HepG2 (cell line): Measurements from ENCODE around the gene NUDT8. TPM values are rescaled to one million over a fixed set of nuclear protein-coding genes. Genes with fewer than 3 reads are reported as not detected.
A peak's percentile ranks its signal among the peaks of the same experiment; 100 is the strongest.

Experiments used
- CHD2 ChIP-seq: IDR thresholded peaks from 2 replicates; pipeline ENCODE4 v1.6.1; 2011; ENCODE audit warnings: low read depth, low read length, improper control_type of control experiment
- GTF3A ChIP-seq: sonication (generic); formaldehyde crosslinking; conservative IDR thresholded peaks from 2 replicates; pipeline ENCODE4 v1.4.0; 2020; ENCODE audit warnings: mild to moderate bottlenecking, missing genetic modification reagents
- NFATC3 ChIP-seq: sonication (generic); formaldehyde crosslinking; IDR thresholded peaks from 2 replicates; pipeline ENCODE4 v1.5.1; 2020; ENCODE audit warnings: mild to moderate bottlenecking, missing genetic modification reagents
- SNAPC2 ChIP-seq: sonication (generic); formaldehyde crosslinking; IDR thresholded peaks from 2 replicates; pipeline ENCODE4 v1.8.1; 2022; ENCODE audit warnings: mild to moderate bottlenecking, missing genetic modification reagents
- SP1 ChIP-seq, 2 experiments: fragments of 450-650 bp in 1 of 2; sonication (generic) in 1 of 2; formaldehyde crosslinking in 1 of 2; IDR thresholded peaks; 2 replicates each; pipeline versions ENCODE4 v1.4.0 to v1.6.1; 2016 to 2020; ENCODE audit warnings: missing genetic modification reagents in 1 of 2
- SP4 ChIP-seq: sonication (generic); formaldehyde crosslinking; IDR thresholded peaks from 2 replicates; pipeline ENCODE4 v1.8.1; 2023; ENCODE audit warnings: mild to moderate bottlenecking, missing genetic modification reagents
- TAF1 ChIP-seq: sonication (generic); formaldehyde crosslinking; IDR thresholded peaks from 2 replicates; pipeline ENCODE4 v1.4.0; 2020; ENCODE audit warnings: missing genetic modification reagents
- TBX2 ChIP-seq: sonication (generic); formaldehyde crosslinking; IDR thresholded peaks from 2 replicates; pipeline ENCODE4 v1.5.0; 2020; ENCODE audit warnings: missing genetic modification reagents, mild to moderate bottlenecking, borderline replicate concordance
- ZFP36 ChIP-seq: fragments of 150-350 bp; IDR thresholded peaks from 2 replicates; pipeline ENCODE4 v1.6.1; 2018; ENCODE audit warnings: borderline replicate concordance, low read length, low read depth; ENCODE audit not compliant: partially characterized antibody
- ZNF441 ChIP-seq: sonication (generic); formaldehyde crosslinking; IDR thresholded peaks from 2 replicates; pipeline ENCODE4 v1.7.0; 2021; ENCODE audit warnings: missing genetic modification reagents, borderline replicate concordance
- ZNF484 ChIP-seq: sonication (generic); formaldehyde crosslinking; IDR thresholded peaks from 2 replicates; pipeline ENCODE4 v1.5.1; 2020; ENCODE audit warnings: mild to moderate bottlenecking, low read depth, missing genetic modification reagents, borderline replicate concordance
- ZNF577 ChIP-seq: sonication (generic); formaldehyde crosslinking; IDR thresholded peaks from 2 replicates; pipeline ENCODE4 v1.4.0; 2020; ENCODE audit warnings: mild to moderate bottlenecking, low read depth, missing genetic modification reagents, borderline replicate concordance
- ZSCAN20 ChIP-seq: sonication (generic); formaldehyde crosslinking; IDR thresholded peaks from 2 replicates; pipeline ENCODE4 v1.4.0; 2020; ENCODE audit warnings: missing genetic modification reagents, mild to moderate bottlenecking, borderline replicate concordance
- ZSCAN21 ChIP-seq: sonication (generic); formaldehyde crosslinking; IDR thresholded peaks from 2 replicates; pipeline ENCODE4 v1.8.0; 2022; ENCODE audit warnings: mild to moderate bottlenecking, missing genetic modification reagents, moderate library complexity, borderline replicate concordance
- polyA plus RNA-seq, 8 experiments: library from polyadenylated mRNA; depleted of rRNA in 3 of 8; stranded (reverse) in 7 of 8; unstranded in 1 of 8; fragments of >200 nt; fragmentation: Illumina TruSeq in 4 of 8; extraction: Trizol in 4 of 8; gene quantifications; 2 replicates each; pipeline versions ENCODE4 v1.2.1 to v1.2.3, GENCODE V29; 2011 to 2016; ENCODE audit warnings: low read depth in 4 of 8, missing spikeins in 1 of 8, mixed read lengths in 1 of 8; ENCODE audit not compliant: insufficient read depth in 1 of 8
- total RNA-seq, 5 experiments: library from RNA; depleted of rRNA; stranded (reverse); fragments of >200 nt; fragmentation: Illumina TruSeq; extraction: Trizol; gene quantifications; 2 replicates each; pipeline ENCODE4 v1.2.3, GENCODE V29; 2016; ENCODE audit warnings: low read depth in 1 of 5
- TF ChIP-seq, protein P1 (sequence below): IDR thresholded peaks from 2 replicates; pipeline ENCODE4 v1.6.1; 2016; ENCODE audit warnings: low read depth, control low read depth
- TF ChIP-seq, protein P2 (sequence below): sonication (generic); formaldehyde crosslinking; IDR thresholded peaks from 2 replicates; pipeline ENCODE4 v1.8.0; 2022; ENCODE audit warnings: mild to moderate bottlenecking, missing genetic modification reagents, borderline replicate concordance
- TF ChIP-seq, protein P3 (sequence below): sonication (generic); formaldehyde crosslinking; IDR thresholded peaks from 2 replicates; pipeline ENCODE4 v1.4.0; 2020; ENCODE audit warnings: missing genetic modification reagents
- TF ChIP-seq, protein P4 (sequence below): IDR thresholded peaks from 2 replicates; pipeline ENCODE4 v1.6.1; 2012; ENCODE audit warnings: inconsistent platforms
- TF ChIP-seq, protein P5 (sequence below): sonication (generic); formaldehyde crosslinking; IDR thresholded peaks from 2 replicates; pipeline ENCODE4 v1.4.0; 2020; ENCODE audit warnings: missing genetic modification reagents, borderline replicate concordance

NUDT8 gene
- total and polyA plus RNA-seq, 2 of the 13 experiments (the other 11 are each of a cell fraction or from before 2014, with no cell fraction given), result 6.7 to 25.8 TPM

DNA sequence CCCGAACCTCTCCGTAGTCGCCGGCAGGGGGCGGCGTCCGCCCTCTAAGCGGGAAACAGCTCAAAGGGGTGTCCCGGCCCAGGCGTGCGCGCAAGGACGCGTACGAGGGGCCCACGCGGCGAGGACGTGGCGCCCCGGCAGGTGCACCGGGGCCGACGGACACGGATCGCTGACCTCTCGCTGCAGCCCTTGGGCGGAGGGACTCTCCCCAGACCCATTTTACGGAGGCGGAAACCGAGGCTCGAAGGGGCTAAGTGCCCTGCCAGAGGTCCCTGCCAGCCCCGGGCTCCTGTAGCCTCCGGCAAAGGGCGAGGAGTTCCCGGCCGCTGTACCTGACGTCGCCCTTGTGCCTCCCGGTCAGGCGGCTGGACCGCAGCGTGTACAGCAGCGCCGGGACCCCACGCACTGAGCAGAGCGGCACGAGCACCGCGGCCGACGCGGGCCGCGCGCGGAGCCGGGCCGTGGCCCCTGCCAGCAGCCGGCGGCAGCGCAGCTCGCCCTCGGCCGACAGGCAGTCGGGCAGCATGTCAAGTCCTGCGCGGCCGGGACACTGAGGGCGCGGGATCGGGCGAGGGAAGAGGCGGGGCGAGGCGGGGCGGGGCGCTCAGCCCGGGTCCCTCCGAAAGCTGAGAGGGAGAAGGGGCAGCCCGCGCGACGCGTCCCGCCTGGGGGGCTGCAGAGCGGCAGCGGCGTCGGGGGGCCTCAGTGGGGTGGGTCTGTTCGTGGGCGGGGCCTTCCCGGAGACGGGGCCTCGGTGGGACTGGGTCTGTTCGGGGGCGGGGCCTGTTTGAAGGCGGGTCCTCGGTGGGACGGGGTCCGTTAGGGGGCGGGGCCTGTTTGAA is at the start of gene NUDT8 (continued):
- TF ChIP-seq ZFP36, result no peak
- peak; percentile 88; the same call in 1 of the 2 replicates for TF ChIP-seq GTF3A (CRISPR knock-in tag)
- TF ChIP-seq CHD2, result 0 out of 2 replicates have a peak, but pooled peaks have one; percentile 26
- TF ChIP-seq SP4 (CRISPR knock-in tag), result no peak; the same call in 1 of the 2 replicates
- no peak for TF ChIP-seq ZNF484 (CRISPR knock-in tag)
- TF ChIP-seq, protein P1, sequence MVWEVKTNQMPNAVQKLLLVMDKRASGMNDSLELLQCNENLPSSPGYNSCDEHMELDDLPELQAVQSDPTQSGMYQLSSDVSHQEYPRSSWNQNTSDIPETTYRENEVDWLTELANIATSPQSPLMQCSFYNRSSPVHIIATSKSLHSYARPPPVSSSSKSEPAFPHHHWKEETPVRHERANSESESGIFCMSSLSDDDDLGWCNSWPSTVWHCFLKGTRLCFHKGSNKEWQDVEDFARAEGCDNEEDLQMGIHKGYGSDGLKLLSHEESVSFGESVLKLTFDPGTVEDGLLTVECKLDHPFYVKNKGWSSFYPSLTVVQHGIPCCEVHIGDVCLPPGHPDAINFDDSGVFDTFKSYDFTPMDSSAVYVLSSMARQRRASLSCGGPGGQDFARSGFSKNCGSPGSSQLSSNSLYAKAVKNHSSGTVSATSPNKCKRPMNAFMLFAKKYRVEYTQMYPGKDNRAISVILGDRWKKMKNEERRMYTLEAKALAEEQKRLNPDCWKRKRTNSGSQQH (CRISPR knock-in tag), result no peak
- no peak for TF ChIP-seq ZNF577 (CRISPR knock-in tag)
- TF ChIP-seq SP1 (IDR thresholded peaks at IDR 0.05), result no peak
- TF ChIP-seq SP1 (CRISPR knock-in tag; IDR thresholded peaks at IDR 0.05), result peak; percentile 61; the same call in 1 of the 2 replicates
- TF ChIP-seq NFATC3 (CRISPR knock-in tag), result no peak
- TF ChIP-seq, protein P2, sequence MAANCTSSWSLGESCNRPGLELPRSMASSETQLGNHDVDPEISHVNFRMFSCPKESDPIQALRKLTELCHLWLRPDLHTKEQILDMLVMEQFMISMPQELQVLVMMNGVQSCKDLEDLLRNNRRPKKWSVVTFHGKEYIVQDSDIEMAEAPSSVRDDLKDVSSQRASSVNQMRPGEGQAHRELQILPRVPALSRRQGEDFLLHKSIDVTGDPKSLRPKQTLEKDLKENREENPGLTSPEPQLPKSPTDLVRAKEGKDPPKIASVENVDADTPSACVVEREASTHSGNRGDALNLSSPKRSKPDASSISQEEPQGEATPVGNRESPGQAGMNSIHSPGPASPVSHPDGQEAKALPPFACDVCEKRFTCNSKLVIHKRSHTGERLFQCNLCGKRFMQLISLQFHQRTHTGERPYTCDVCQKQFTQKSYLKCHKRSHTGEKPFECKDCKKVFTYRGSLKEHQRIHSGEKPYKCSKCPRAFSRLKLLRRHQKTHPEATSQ (CRISPR knock-in tag), result no peak
- no peak for TF ChIP-seq SNAPC2
- TF ChIP-seq ZSCAN20 (CRISPR knock-in tag), result peak; percentile 21; the same call in 1 of the 2 replicates
- TF ChIP-seq, protein P3, sequence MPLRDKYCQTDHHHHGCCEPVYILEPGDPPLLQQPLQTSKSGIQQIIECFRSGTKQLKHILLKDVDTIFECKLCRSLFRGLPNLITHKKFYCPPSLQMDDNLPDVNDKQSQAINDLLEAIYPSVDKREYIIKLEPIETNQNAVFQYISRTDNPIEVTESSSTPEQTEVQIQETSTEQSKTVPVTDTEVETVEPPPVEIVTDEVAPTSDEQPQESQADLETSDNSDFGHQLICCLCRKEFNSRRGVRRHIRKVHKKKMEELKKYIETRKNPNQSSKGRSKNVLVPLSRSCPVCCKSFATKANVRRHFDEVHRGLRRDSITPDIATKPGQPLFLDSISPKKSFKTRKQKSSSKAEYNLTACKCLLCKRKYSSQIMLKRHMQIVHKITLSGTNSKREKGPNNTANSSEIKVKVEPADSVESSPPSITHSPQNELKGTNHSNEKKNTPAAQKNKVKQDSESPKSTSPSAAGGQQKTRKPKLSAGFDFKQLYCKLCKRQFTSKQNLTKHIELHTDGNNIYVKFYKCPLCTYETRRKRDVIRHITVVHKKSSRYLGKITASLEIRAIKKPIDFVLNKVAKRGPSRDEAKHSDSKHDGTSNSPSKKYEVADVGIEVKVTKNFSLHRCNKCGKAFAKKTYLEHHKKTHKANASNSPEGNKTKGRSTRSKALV (CRISPR knock-in tag), result no peak
- TF ChIP-seq TBX2, result peak; percentile 73; the same call in 1 of the 2 replicates
- TF ChIP-seq TAF1 (CRISPR knock-in tag), result peak; percentile 47; the same call in 1 of the 2 replicates
- TF ChIP-seq, protein P4, sequence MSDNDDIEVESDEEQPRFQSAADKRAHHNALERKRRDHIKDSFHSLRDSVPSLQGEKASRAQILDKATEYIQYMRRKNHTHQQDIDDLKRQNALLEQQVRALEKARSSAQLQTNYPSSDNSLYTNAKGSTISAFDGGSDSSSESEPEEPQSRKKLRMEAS, result peak; percentile 95
- TF ChIP-seq ZNF441, result no peak
- peak; percentile 84 for TF ChIP-seq ZSCAN21 (CRISPR knock-in tag)
- TF ChIP-seq, protein P5, sequence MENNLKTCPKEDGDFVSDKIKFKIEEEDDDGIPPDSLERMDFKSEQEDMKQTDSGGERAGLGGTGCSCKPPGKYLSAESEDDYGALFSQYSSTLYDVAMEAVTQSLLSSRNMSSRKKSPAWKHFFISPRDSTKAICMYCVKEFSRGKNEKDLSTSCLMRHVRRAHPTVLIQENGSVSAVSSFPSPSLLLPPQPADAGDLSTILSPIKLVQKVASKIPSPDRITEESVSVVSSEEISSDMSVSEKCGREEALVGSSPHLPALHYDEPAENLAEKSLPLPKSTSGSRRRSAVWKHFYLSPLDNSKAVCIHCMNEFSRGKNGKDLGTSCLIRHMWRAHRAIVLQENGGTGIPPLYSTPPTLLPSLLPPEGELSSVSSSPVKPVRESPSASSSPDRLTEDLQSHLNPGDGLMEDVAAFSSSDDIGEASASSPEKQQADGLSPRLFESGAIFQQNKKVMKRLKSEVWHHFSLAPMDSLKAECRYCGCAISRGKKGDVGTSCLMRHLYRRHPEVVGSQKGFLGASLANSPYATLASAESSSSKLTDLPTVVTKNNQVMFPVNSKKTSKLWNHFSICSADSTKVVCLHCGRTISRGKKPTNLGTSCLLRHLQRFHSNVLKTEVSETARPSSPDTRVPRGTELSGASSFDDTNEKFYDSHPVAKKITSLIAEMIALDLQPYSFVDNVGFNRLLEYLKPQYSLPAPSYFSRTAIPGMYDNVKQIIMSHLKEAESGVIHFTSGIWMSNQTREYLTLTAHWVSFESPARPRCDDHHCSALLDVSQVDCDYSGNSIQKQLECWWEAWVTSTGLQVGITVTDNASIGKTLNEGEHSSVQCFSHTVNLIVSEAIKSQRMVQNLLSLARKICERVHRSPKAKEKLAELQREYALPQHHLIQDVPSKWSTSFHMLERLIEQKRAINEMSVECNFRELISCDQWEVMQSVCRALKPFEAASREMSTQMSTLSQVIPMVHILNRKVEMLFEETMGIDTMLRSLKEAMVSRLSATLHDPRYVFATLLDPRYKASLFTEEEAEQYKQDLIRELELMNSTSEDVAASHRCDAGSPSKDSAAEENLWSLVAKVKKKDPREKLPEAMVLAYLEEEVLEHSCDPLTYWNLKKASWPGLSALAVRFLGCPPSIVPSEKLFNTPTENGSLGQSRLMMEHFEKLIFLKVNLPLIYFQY, result peak; percentile 79
